ENCODE results near the gene COL27A1.

The COL27A1 gene

DNA sequence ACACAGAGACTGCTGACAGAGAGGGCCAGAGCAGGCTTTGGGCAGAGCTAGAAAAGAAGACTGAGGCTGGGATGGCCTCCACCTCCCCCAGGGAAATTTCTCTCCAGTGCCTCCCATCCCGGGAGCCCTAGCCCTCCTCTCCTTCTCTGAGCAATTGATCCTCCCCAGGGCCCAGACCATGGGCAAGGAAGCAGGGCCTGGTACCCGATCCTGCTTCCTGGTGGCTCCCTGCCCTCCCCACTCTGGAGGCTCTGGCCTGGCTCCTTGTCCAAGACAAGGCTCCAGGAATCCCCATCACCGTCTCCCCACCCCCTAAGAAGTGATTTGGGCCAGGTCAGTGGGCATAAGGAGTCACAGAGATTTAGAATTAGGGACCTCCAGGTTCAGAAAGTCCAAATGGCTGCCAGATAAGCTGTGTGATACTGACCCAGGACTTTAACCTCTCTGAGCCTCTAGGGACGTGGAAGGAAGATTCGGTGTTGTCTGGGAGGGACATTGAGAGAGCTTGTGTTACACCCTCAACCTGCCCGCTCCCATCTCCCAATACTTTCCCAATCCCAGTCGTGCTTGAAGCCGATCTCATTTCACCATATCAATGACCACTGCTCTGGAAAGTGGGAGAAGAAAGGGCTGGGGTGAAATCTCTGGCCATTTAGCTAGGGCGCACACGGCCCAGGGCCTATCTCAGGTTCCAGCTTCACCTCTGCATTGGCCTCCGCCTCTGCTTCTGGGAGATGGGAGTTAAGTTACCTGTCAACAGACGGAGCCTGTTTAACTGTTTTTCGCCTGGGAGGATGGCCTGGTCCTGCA, 30.5 kb upstream of the COL27A1 start:
- H3K4me3 ChIP-seq (ENCODE audit: low read depth, low read length) = no peak overlapping the region
- H3K27ac ChIP-seq (ENCODE audit: extremely low read depth, low read depth, low read length) = no peak overlapping the region
- H3K9me3 ChIP-seq (ENCODE audit: control insufficient read depth, insufficient read depth, low read depth, low read length) = no peaks in the 10 kb centered on the region
- ChIA-PET CTCF (interaction anchor here (1.0 to 2.0 kb wide), 3 partner anchors 10 to 166 kb away, joined by 4 to 9 read pairs (median 4); no protein-coding TSS in a partner anchor), POLR2A (no interaction called here)
- TF ChIP-seq YY2 (tag by site-specific recombination; IDR thresholded peaks at IDR 0.05) (no peak), ZNF571 (tag by site-specific recombination; IDR thresholded peaks at IDR 0.05) (no peak), ZNF16 (tag by site-specific recombination; IDR thresholded peaks at IDR 0.05; ENCODE audit: low read depth) (no peak), ZNF155 (tag by site-specific recombination; IDR thresholded peaks at IDR 0.05) (no peak), ZNF391 (tag by site-specific recombination; IDR thresholded peaks at IDR 0.05; ENCODE audit: borderline replicate concordance, low read depth) (no peak), ZNF24 (tag by site-specific recombination; IDR thresholded peaks at IDR 0.05) (no peak), ZFP37 (tag by site-specific recombination; IDR thresholded peaks at IDR 0.05) (no peak), ZBTB8A (tag by site-specific recombination; IDR thresholded peaks at IDR 0.05) (no peak), MYNN (tag by site-specific recombination; IDR thresholded peaks at IDR 0.05; ENCODE audit: borderline replicate concordance) (no peak), ZNF184 (tag by site-specific recombination; IDR thresholded peaks at IDR 0.05) (no peak), BCL11B (tag by site-specific recombination; IDR thresholded peaks at IDR 0.05; ENCODE audit: low read depth) (no peak), ZNF223 (tag by site-specific recombination; IDR thresholded peaks at IDR 0.05) (no peak)
- TF ChIP-seq, protein P1, sequence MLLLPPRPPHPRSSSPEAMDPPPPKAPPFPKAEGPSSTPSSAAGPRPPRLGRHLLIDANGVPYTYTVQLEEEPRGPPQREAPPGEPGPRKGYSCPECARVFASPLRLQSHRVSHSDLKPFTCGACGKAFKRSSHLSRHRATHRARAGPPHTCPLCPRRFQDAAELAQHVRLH (tag by site-specific recombination; IDR thresholded peaks at IDR 0.05) = no peak
- TF ChIP-seq, protein P2, sequence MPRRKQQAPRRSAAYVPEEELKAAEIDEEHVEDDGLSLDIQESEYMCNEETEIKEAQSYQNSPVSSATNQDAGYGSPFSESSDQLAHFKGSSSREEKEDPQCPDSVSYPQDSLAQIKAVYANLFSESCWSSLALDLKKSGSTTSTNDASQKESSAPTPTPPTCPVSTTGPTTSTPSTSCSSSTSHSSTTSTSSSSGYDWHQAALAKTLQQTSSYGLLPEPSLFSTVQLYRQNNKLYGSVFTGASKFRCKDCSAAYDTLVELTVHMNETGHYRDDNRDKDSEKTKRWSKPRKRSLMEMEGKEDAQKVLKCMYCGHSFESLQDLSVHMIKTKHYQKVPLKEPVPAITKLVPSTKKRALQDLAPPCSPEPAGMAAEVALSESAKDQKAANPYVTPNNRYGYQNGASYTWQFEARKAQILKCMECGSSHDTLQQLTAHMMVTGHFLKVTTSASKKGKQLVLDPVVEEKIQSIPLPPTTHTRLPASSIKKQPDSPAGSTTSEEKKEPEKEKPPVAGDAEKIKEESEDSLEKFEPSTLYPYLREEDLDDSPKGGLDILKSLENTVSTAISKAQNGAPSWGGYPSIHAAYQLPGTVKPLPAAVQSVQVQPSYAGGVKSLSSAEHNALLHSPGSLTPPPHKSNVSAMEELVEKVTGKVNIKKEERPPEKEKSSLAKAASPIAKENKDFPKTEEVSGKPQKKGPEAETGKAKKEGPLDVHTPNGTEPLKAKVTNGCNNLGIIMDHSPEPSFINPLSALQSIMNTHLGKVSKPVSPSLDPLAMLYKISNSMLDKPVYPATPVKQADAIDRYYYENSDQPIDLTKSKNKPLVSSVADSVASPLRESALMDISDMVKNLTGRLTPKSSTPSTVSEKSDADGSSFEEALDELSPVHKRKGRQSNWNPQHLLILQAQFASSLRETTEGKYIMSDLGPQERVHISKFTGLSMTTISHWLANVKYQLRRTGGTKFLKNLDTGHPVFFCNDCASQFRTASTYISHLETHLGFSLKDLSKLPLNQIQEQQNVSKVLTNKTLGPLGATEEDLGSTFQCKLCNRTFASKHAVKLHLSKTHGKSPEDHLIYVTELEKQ (tag by site-specific recombination; IDR thresholded peaks at IDR 0.05; ENCODE audit: borderline replicate concordance) = no peak
- TF ChIP-seq, protein P3, sequence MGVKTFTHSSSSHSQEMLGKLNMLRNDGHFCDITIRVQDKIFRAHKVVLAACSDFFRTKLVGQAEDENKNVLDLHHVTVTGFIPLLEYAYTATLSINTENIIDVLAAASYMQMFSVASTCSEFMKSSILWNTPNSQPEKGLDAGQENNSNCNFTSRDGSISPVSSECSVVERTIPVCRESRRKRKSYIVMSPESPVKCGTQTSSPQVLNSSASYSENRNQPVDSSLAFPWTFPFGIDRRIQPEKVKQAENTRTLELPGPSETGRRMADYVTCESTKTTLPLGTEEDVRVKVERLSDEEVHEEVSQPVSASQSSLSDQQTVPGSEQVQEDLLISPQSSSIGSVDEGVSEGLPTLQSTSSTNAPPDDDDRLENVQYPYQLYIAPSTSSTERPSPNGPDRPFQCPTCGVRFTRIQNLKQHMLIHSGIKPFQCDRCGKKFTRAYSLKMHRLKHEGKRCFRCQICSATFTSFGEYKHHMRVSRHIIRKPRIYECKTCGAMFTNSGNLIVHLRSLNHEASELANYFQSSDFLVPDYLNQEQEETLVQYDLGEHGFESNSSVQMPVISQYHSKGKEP (tag by site-specific recombination; IDR thresholded peaks at IDR 0.05) = no peak
- H3K4me1 ChIP-seq (ENCODE audit: control insufficient read depth, insufficient read depth, low read length) = no peaks in the 10 kb centered on the region
- H3K36me3 ChIP-seq (ENCODE audit: control insufficient read depth in 2 of 2, insufficient read depth in 1 of 2, low read length in 2 of 2) = no peaks in the 10 kb centered on the region

DNA sequence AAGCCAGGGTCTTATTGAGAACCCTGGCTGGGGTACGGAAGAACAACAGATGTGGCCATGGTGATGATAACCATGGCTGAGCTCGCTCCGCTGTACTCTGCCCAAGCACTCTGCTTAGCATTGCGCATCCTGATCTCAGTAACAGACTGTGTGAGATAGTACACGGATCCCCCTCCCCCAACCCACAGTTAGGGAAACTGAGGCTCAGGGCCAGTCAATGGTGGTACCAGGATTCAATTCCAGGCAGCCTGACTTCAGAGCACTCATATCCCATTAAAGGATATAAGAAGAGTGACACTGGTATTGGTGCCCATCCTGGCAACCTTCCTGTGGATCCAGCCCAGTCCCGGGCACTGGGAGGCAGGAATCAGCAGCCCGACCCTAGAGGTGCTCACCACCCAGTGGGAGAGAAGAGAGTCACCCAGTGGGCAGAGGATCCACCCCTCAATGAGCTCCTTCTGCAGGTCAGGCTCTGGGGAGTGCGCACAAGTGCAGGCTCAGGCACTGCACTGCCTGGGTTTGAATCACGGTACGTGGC, 29.8 kb upstream of the COL27A1 start:
- TF ChIP-seq, protein P4, sequence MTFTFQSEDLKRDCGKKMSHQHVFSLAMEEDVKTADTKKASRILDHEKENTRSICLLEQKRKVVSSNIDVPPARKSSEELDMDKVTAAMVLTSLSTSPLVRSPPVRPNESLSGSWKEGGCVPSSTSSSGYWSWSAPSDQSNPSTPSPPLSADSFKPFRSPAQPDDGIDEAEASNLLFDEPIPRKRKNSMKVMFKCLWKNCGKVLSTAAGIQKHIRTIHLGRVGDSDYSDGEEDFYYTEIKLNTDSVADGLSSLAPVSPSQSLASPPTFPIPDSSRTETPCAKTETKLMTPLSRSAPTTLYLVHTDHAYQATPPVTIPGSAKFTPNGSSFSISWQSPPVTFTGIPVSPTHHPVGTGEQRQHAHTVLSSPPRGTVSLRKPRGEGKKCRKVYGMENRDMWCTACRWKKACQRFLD (tag by site-specific recombination; IDR thresholded peaks at IDR 0.05) = no peak
- TF ChIP-seq ZBTB7A (tag by site-specific recombination; IDR thresholded peaks at IDR 0.05; ENCODE audit: low read depth) (no peak), ZNF133 (tag by site-specific recombination; IDR thresholded peaks at IDR 0.05) (no peak)
- TF ChIP-seq, protein P5, sequence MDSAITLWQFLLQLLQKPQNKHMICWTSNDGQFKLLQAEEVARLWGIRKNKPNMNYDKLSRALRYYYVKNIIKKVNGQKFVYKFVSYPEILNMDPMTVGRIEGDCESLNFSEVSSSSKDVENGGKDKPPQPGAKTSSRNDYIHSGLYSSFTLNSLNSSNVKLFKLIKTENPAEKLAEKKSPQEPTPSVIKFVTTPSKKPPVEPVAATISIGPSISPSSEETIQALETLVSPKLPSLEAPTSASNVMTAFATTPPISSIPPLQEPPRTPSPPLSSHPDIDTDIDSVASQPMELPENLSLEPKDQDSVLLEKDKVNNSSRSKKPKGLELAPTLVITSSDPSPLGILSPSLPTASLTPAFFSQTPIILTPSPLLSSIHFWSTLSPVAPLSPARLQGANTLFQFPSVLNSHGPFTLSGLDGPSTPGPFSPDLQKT (IDR thresholded peaks at IDR 0.05; ENCODE audit: borderline replicate concordance, low read depth, low read length) = no peak
- H3K9me3 ChIP-seq (ENCODE audit: control insufficient read depth, insufficient read depth, low read depth, low read length) = no peaks in the 10 kb centered on the region
- no peak overlapping the region for H3K4me3 ChIP-seq (ENCODE audit: low read depth, low read length)
- H3K36me3 ChIP-seq (ENCODE audit: control insufficient read depth in 2 of 2, insufficient read depth in 1 of 2, low read length in 2 of 2) = no peaks in the 10 kb centered on the region
- CTCF ChIA-PET = interaction anchor here (1.6 to 2.0 kb wide), 2 partner anchors 9 to 18 kb away, joined by 4 to 9 read pairs; no protein-coding TSS in a partner anchor
- POLR2A ChIA-PET = no interaction called here
- H3K4me1 ChIP-seq (ENCODE audit: control insufficient read depth, insufficient read depth, low read length) = no peaks in the 10 kb centered on the region
- H3K27ac ChIP-seq (ENCODE audit: extremely low read depth, low read depth, low read length) = no peak overlapping the region

Measured in HEK293 (cell line).